ENCODE measurements around the gene SAC3D1. TPM values are rescaled to one million over a fixed set of nuclear protein-coding genes. Genes with fewer than 3 reads are reported as not detected.

SAC3D1 gene
- total RNA-seq, 1 experiment from 2014 or later = 61.0 TPM

- intact Hi-C loops (cut with micrococcal nuclease) = loop anchor here (2.0 kb wide), 2 partner anchors 42 to 168 kb away; partner anchors contain the start of gene ATG2A
- H3K27ac ChIP-seq (ENCODE audit: low read length) = peak overlapping the region; percentile 63
- peak overlapping the region; percentile 82 for H2AFZ ChIP-seq (ENCODE audit: low read length)
- H3K4me3 ChIP-seq (ENCODE audit: low read length) = peak overlapping the region; percentile 89
- peaks cover 21% of the 10 kb centered on the region for H3K4me1 ChIP-seq (ENCODE audit: insufficient read depth, low read length)
- no peaks in the 10 kb centered on the region for H3K27me3 ChIP-seq (ENCODE audit: low read length)
- H3F3A ChIP-seq (ENCODE audit: low read length, unreplicated experiment) = no peaks in the 10 kb centered on the region
- H3K9ac ChIP-seq (ENCODE audit: low read length) = peak overlapping the region; percentile 96
- H3K79me2 ChIP-seq (ENCODE audit: low read length) = peaks cover 57% of the 10 kb centered on the region
- DNase-seq = no peak
- H3K9me2 ChIP-seq (replicated peaks; ENCODE audit: low read length) = no peaks in the 10 kb centered on the region
- H3K4me2 ChIP-seq (ENCODE audit: low read length) = peak overlapping the region; percentile 91
- no peak for TF ChIP-seq EZH2phosphoT487 (IDR thresholded peaks at IDR 0.05; ENCODE audit: borderline replicate concordance, low read length)
- no peak for TF ChIP-seq CTCF (conservative IDR thresholded peaks at IDR 0.05; ENCODE audit: low read depth, low read length)
- no peak for TF ChIP-seq EZH2 (IDR thresholded peaks at IDR 0.05; ENCODE audit: low read length, unreplicated experiment)
- ATAC-seq = peak; percentile 15
- H3K36me3 ChIP-seq (ENCODE audit: low read depth, low read length) = peaks cover 30% of the 10 kb centered on the region
- ChIA-PET POLR2A (ENCODE audit: unreplicated experiment) (interaction anchor here (0.5 kb wide), 1 partner anchor 224 kb away, joined by 9 read pairs; no protein-coding TSS in a partner anchor), CTCF (no interaction called here)
- BruUV-seq (replicated peaks) = TSS peak; percentile 64
- no peaks in the 10 kb centered on the region for H3K9me3 ChIP-seq (ENCODE audit: low read length)
- no peaks in the 10 kb centered on the region for H4K20me1 ChIP-seq (ENCODE audit: low read length)
Measured at GRCh38 chr11:65084598-65085375, 43.8 kb downstream of the SAC3D1 start.

GRCh38 chr11:65085446-65085845, 44.4 kb downstream of the SAC3D1 start:
- Histone ChIP-seq H3K4me1 (ENCODE audit: insufficient read depth, low read length) (peaks cover 21% of the 10 kb centered on the region), H3F3A (ENCODE audit: low read length, unreplicated experiment) (no peaks in the 10 kb centered on the region), H2AFZ (ENCODE audit: low read length) (no peak overlapping the region), H3K9me3 (ENCODE audit: low read length) (no peaks in the 10 kb centered on the region), H3K36me3 (ENCODE audit: low read depth, low read length) (peaks cover 25% of the 10 kb centered on the region), H3K4me3 (ENCODE audit: low read length) (peak overlapping the region; percentile 89; the same call in 1 of the 2 replicates), H3K27ac (ENCODE audit: low read length) (no peak overlapping the region), H4K20me1 (ENCODE audit: low read length) (no peaks in the 10 kb centered on the region), H3K79me2 (ENCODE audit: low read length) (peaks cover 52% of the 10 kb centered on the region), H3K9me2 (replicated peaks; ENCODE audit: low read length) (no peaks in the 10 kb centered on the region), H3K4me2 (ENCODE audit: low read length) (peak overlapping the region; percentile 91), H3K9ac (ENCODE audit: low read length) (no peak overlapping the region), H3K27me3 (ENCODE audit: low read length) (no peaks in the 10 kb centered on the region)
- TF ChIP-seq EZH2 (IDR thresholded peaks at IDR 0.05; ENCODE audit: low read length, unreplicated experiment) (no peak), CTCF (conservative IDR thresholded peaks at IDR 0.05; ENCODE audit: low read depth, low read length) (no peak), EZH2phosphoT487 (IDR thresholded peaks at IDR 0.05; ENCODE audit: borderline replicate concordance, low read length) (no peak)
- CTCF ChIA-PET = no interaction called here
- intact Hi-C loops (cut with micrococcal nuclease) = loop anchor here (2.0 kb wide), 2 partner anchors 43 to 169 kb away; partner anchors contain the start of gene ATG2A
- BruUV-seq (replicated peaks) = no TSS peak
- no peak for ATAC-seq
- POLR2A ChIA-PET (ENCODE audit: unreplicated experiment) = interaction anchor here (0.5 kb wide), 1 partner anchor 225 kb away, joined by 9 read pairs; no protein-coding TSS in a partner anchor
- no peak for DNase-seq

- ChIA-PET CTCF (no interaction called here), POLR2A (ENCODE audit: unreplicated experiment) (no interaction called here)
- Histone ChIP-seq H3K27ac (ENCODE audit: low read length) (no peak overlapping the region), H3K27me3 (ENCODE audit: low read length) (no peaks in the 10 kb centered on the region), H3K9me2 (replicated peaks; ENCODE audit: low read length) (no peaks in the 10 kb centered on the region), H3K79me2 (ENCODE audit: low read length) (peaks cover 39% of the 10 kb centered on the region), H3K36me3 (ENCODE audit: low read depth, low read length) (peaks cover 18% of the 10 kb centered on the region), H3K4me2 (ENCODE audit: low read length) (no peak overlapping the region), H3K4me3 (ENCODE audit: low read length) (no peak overlapping the region), H3K4me1 (ENCODE audit: insufficient read depth, low read length) (peaks cover 20% of the 10 kb centered on the region), H3K9ac (ENCODE audit: low read length) (no peak overlapping the region), H3K9me3 (ENCODE audit: low read length) (no peaks in the 10 kb centered on the region), H2AFZ (ENCODE audit: low read length) (no peak overlapping the region), H4K20me1 (ENCODE audit: low read length) (no peaks in the 10 kb centered on the region), H3F3A (ENCODE audit: low read length, unreplicated experiment) (no peaks in the 10 kb centered on the region)
- intact Hi-C loops (cut with micrococcal nuclease) = no loop called here
- BruUV-seq (replicated peaks) = no TSS peak
- ATAC-seq (no peak), DNase-seq (no peak)
- TF ChIP-seq CTCF (conservative IDR thresholded peaks at IDR 0.05; ENCODE audit: low read depth, low read length) = no peak
Measured at GRCh38 chr11:65086809-65087208, 45.8 kb downstream of the SAC3D1 start.
